Measurements from ENCODE around the gene ORAI2. TPM values are rescaled to one million over a fixed set of nuclear protein-coding genes. Genes with fewer than 3 reads are reported as not detected.
A peak's percentile ranks its signal among the peaks of the same experiment; 100 is the strongest.

The ORAI2 gene
- polyA plus RNA-seq, 1 of the 3 experiments (the other 2 are of a cell fraction), result 85.8 TPM

DNA sequence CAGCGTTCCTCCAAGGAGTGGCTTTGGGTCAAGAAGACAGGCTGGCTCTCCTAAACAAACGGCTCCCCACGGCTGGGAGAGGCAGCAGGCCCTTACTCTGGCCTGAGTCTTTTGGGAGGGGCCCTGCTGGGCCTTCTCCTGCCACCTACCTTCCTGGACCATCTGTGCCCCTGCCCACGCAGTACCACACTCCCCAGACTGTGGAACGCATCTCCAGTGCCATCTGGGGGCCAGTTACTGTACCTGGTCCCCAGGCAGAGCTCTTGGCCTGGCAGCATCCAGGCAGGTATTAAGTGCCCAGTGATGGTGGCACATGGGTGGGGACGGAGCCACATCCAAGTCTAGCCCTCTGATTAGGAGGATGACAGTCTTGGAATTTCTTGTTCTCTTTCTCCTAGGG, 16.9 kb downstream of the ORAI2 start:
- 79% methylated on average over 4 of the region's 6 CpGs for WGBS (ENCODE audit: low lambda C conversion rate)
- Histone ChIP-seq H3K4me2 (no peak overlapping the region), H2AFZ (ENCODE audit: low read depth) (no peak overlapping the region)

DNA sequence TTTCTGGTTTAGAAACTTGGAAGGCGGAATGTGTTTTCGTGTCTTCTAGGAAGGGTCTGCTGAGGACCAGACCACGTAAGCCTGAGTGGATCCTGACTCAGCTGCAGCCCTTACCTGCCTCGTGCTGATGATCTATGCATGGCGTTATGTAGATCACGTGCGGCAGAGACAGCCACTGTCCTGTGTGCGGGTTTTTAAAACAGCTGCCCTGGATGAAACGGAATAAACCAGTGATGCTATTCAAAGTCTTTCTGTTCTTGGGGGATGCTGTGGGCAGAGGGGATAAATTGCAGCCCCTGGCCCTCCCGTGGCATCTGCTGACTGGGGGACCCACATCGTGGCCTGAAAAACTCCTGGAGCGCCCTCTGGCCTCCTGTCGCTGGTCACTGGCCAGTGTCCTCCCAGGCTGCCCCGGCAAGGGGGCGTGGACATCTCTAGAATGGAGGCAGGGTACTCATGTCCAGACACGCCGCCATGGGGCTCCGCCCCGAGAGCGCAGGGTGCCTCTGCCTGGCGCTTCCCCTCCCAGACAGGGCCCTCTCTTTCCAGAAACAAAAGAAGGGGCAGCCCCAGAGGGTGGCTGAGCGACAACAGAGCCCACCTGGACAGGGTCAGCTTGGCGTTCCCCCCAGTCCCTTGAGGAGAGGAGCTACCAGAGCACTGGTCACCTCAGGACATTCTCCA, 18.1 kb downstream of the ORAI2 start:
- ChIA-PET POLR2A (interaction anchor here (0.8 to 1.9 kb wide), 6 partner anchors 10 to 55 kb away, joined by 3 to 8 read pairs (median 4); no protein-coding TSS in a partner anchor), CTCF (interaction anchor here (0.6 to 5.5 kb wide), 18 partner anchors 12 to 181 kb away, joined by 3 to 40 read pairs (median 5); partner anchors contain the start of gene ALKBH4)
- Histone ChIP-seq H3K9ac (no peak overlapping the region), H3F3A (replicated peaks; ENCODE audit: insufficient read depth) (peaks cover 24% of the 10 kb centered on the region), H3K4me2 (peak overlapping the region; percentile 53; the same call in 1 of the 2 replicates), H4K20me1 (ENCODE audit: insufficient read depth) (0 out of 2 replicates have a peak, but pooled peaks cover 9% of the 10 kb centered on the region), H2AFZ (ENCODE audit: low read depth) (no peak overlapping the region), H3K9me2 (no peaks in the 10 kb centered on the region), H3K9me3 (no peaks in the 10 kb centered on the region), H3K36me3 (replicated peaks in 1 of 2; ENCODE audit: control insufficient read depth in 1 of 2, insufficient read depth in 2 of 2, low read length in 1 of 2) (peaks cover 13 to 21% of the 10 kb centered on the region in 2 experiments), H3K4me1 (ENCODE audit: control insufficient read depth in 1 of 2, insufficient read depth in 2 of 2, low read depth in 1 of 2, low read length in 1 of 2) (peaks cover under 1 to 10% of the 10 kb centered on the region in 2 experiments; a peak in 2 of 4 replicates), H3K27me3 (ENCODE audit: insufficient read depth) (no peaks in the 10 kb centered on the region), H3K79me2 (ENCODE audit: insufficient read depth) (no peaks in the 10 kb centered on the region; the same call in 1 of the 2 replicates), H3K4me3 (ENCODE audit: low read depth in 2 of 2, low read length in 1 of 2) (peak overlapping the region in 1 of 2 experiments; percentile 10; a peak in 1 of 4 replicates), H3K27ac (ENCODE audit: low read depth in 2 of 2, low read length in 1 of 2) (peak overlapping the region in 1 of 2 experiments; percentile 77; a peak in 2 of 4 replicates)
- peak; percentile 99 for DNase-seq
- WGBS (ENCODE audit: low lambda C conversion rate), result 31% methylated on average over 22 of the region's 23 CpGs
- TF ChIP-seq JUND (IDR thresholded peaks at IDR 0.05) (peak; percentile 3; the same call in 1 of the 2 replicates), RFX5 (IDR thresholded peaks at IDR 0.05; ENCODE audit: low read length) (0 out of 2 replicates have a peak, but pooled peaks have one; percentile 15), RAD21 (IDR thresholded peaks at IDR 0.05; ENCODE audit: low read length) (peak; percentile 68), FOSL2 (IDR thresholded peaks at IDR 0.05; ENCODE audit: borderline replicate concordance, low read depth) (no peak), SIN3A (IDR thresholded peaks at IDR 0.05; ENCODE audit: borderline replicate concordance, low read depth, low read length) (no peak), GABPA (IDR thresholded peaks at IDR 0.05; ENCODE audit: low read depth) (no peak), EP300 (IDR thresholded peaks at IDR 0.05; ENCODE audit: borderline replicate concordance in 1 of 2, low read depth in 1 of 2, low read length in 1 of 2) (peak in 1 of 2 experiments; percentile 36; a peak in 1 of 4 replicates), SMC3 (IDR thresholded peaks at IDR 0.05; ENCODE audit: low read depth, low read length) (peak; percentile 67; the same call in 1 of the 2 replicates), NRF1 (IDR thresholded peaks at IDR 0.05; ENCODE audit: low read depth, low read length) (no peak), EZH2phosphoT487 (IDR thresholded peaks at IDR 0.05; ENCODE audit: borderline replicate concordance, low read depth) (no peak), MEF2A (IDR thresholded peaks at IDR 0.05; ENCODE audit: borderline replicate concordance, low read depth) (no peak), RCOR1 (IDR thresholded peaks at IDR 0.05; ENCODE audit: low read length) (no peak), TAF1 (IDR thresholded peaks at IDR 0.05; ENCODE audit: borderline replicate concordance, low read depth, low read length) (no peak), ELF1 (IDR thresholded peaks at IDR 0.05) (no peak)
- TF ChIP-seq, protein P1, sequence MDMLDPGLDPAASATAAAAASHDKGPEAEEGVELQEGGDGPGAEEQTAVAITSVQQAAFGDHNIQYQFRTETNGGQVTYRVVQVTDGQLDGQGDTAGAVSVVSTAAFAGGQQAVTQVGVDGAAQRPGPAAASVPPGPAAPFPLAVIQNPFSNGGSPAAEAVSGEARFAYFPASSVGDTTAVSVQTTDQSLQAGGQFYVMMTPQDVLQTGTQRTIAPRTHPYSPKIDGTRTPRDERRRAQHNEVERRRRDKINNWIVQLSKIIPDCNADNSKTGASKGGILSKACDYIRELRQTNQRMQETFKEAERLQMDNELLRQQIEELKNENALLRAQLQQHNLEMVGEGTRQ (IDR thresholded peaks at IDR 0.05; ENCODE audit: borderline replicate concordance, low read depth, low read length), result no peak

More for the DNA sequence above, 16.9 kb downstream of the ORAI2 start:
- peaks cover 0 to 10% of the 10 kb centered on the region in 2 experiments; a peak in 1 of 4 replicates for H3K4me1 ChIP-seq (ENCODE audit: control insufficient read depth in 1 of 2, insufficient read depth in 2 of 2, low read depth in 1 of 2, low read length in 1 of 2)
- no peaks in the 10 kb centered on the region for H3K27me3 ChIP-seq (ENCODE audit: insufficient read depth)
- H3K36me3 ChIP-seq (replicated peaks in 1 of 2; ENCODE audit: control insufficient read depth in 1 of 2, insufficient read depth in 2 of 2, low read length in 1 of 2), result peaks cover 18 to 27% of the 10 kb centered on the region in 2 experiments
- H3F3A ChIP-seq (replicated peaks; ENCODE audit: insufficient read depth), result peaks cover 17% of the 10 kb centered on the region
- H3K4me3 ChIP-seq (ENCODE audit: low read depth in 2 of 2, low read length in 1 of 2), result no peak overlapping the region
- H3K9me3 ChIP-seq, result no peaks in the 10 kb centered on the region
- ChIA-PET POLR2A (interaction anchor here (0.6 kb wide), 1 partner anchor 55 kb away, joined by 3 read pairs; the partner anchor contains the start of gene PRKRIP1), CTCF (interaction anchor here (1.1 to 5.5 kb wide), 12 partner anchors 10 to 180 kb away, joined by 3 to 40 read pairs (median 12); partner anchors contain the start of gene ALKBH4)
- TF ChIP-seq SMC3 (IDR thresholded peaks at IDR 0.05; ENCODE audit: low read depth, low read length), result peak; percentile 41; the same call in 1 of the 2 replicates
- TF ChIP-seq RAD21 (IDR thresholded peaks at IDR 0.05; ENCODE audit: low read length), result peak; percentile 52
- TF ChIP-seq, protein P2, sequence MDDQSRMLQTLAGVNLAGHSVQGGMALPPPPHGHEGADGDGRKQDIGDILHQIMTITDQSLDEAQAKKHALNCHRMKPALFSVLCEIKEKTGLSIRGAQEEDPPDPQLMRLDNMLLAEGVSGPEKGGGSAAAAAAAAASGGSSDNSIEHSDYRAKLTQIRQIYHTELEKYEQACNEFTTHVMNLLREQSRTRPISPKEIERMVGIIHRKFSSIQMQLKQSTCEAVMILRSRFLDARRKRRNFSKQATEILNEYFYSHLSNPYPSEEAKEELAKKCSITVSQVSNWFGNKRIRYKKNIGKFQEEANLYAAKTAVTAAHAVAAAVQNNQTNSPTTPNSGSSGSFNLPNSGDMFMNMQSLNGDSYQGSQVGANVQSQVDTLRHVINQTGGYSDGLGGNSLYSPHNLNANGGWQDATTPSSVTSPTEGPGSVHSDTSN (IDR thresholded peaks at IDR 0.05), result no peak
- TF ChIP-seq, protein P3, sequence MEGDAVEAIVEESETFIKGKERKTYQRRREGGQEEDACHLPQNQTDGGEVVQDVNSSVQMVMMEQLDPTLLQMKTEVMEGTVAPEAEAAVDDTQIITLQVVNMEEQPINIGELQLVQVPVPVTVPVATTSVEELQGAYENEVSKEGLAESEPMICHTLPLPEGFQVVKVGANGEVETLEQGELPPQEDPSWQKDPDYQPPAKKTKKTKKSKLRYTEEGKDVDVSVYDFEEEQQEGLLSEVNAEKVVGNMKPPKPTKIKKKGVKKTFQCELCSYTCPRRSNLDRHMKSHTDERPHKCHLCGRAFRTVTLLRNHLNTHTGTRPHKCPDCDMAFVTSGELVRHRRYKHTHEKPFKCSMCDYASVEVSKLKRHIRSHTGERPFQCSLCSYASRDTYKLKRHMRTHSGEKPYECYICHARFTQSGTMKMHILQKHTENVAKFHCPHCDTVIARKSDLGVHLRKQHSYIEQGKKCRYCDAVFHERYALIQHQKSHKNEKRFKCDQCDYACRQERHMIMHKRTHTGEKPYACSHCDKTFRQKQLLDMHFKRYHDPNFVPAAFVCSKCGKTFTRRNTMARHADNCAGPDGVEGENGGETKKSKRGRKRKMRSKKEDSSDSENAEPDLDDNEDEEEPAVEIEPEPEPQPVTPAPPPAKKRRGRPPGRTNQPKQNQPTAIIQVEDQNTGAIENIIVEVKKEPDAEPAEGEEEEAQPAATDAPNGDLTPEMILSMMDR (IDR thresholded peaks at IDR 0.05), result peak; percentile 40
- H4K20me1 ChIP-seq (ENCODE audit: insufficient read depth), result no peaks in the 10 kb centered on the region
- H3K9ac ChIP-seq, result no peak overlapping the region
- H3K79me2 ChIP-seq (ENCODE audit: insufficient read depth), result no peaks in the 10 kb centered on the region; the same call in 1 of the 2 replicates
- DNase-seq, result no peak
- no peak overlapping the region; a peak in 1 of 4 replicates for H3K27ac ChIP-seq (ENCODE audit: low read depth in 2 of 2, low read length in 1 of 2)
- no peaks in the 10 kb centered on the region for H3K9me2 ChIP-seq

Measured in SK-N-SH (cell line).